ENCODE results near the gene RPL10A. TPM values are rescaled to one million over a fixed set of nuclear protein-coding genes. Genes with fewer than 3 reads are reported as not detected.

RPL10A gene
- total and polyA plus RNA-seq, 2 of the 8 experiments (the other 6 are each of a cell fraction or from before 2014, with no cell fraction given) = 1,893 to 2,948 TPM

DNA sequence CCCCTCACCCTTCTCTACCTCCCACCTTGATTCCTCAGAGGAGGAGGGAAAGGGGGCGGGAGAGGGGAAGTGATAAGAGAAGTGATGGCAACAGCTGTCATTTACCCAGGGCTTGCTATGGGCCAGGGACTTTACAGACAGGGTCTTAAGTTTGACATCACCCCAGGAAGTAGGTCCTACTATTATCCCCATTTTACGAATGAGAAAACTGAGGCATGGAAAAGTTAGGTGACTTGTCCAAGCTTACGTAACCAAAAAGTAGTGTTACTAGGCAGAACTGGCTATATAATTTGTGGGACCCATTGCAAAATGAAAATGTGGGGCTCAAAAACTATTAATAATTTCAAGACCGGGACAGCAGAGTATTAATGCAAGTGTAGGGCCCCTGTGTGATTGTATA lies 26.6 kb upstream of the RPL10A start:
- no peak overlapping the region for H3K4me2 ChIP-seq (ENCODE audit: insufficient read depth in 1 of 2, low read depth in 2 of 2, low read length in 2 of 2)
- H4K8ac ChIP-seq (ENCODE audit: extremely low read depth, insufficient read depth, low read length) = no peak overlapping the region
- H2AK5ac ChIP-seq (ENCODE audit: low read depth, low read length) = no peak overlapping the region
- no peak overlapping the region for H4K5ac ChIP-seq (ENCODE audit: insufficient read length, low read depth, low read length)
- H3K79me2 ChIP-seq (ENCODE audit: control insufficient read depth in 1 of 2, insufficient read depth in 2 of 2, low read length in 2 of 2) = no peaks in the 10 kb centered on the region
- ChIA-PET CTCF (ENCODE audit: partially characterized antibody) (interaction anchor here (0.9 to 3.0 kb wide), 5 partner anchors 16 to 146 kb away, joined by 3 to 7 read pairs (median 4); no protein-coding TSS in a partner anchor), POLR2A (ENCODE audit: partially characterized antibody) (interaction anchor here (1.2 kb wide), 1 partner anchor 12 kb away, joined by 3 read pairs; no protein-coding TSS in a partner anchor)
- no peaks in the 10 kb centered on the region for H3K27me3 ChIP-seq (replicated peaks in 1 of 4; ENCODE audit: control insufficient read depth in 3 of 4, extremely low read depth in 1 of 4, insufficient read depth in 3 of 4, low read length in 3 of 4)
- TF ChIP-seq EGR1 (IDR thresholded peaks at IDR 0.05; ENCODE audit: borderline replicate concordance, low read depth, low read length) (no peak), BRCA1 (IDR thresholded peaks at IDR 0.05; ENCODE audit: low read depth, low read length) (no peak), ZNF274 (IDR thresholded peaks at IDR 0.05; ENCODE audit: borderline replicate concordance, extremely low read depth, low read length) (no peak), TCF12 (IDR thresholded peaks at IDR 0.05; ENCODE audit: low read depth, low read length) (no peak), TAF1 (IDR thresholded peaks at IDR 0.05; ENCODE audit: low read depth, low read length) (no peak)
- TF ChIP-seq, protein P1, sequence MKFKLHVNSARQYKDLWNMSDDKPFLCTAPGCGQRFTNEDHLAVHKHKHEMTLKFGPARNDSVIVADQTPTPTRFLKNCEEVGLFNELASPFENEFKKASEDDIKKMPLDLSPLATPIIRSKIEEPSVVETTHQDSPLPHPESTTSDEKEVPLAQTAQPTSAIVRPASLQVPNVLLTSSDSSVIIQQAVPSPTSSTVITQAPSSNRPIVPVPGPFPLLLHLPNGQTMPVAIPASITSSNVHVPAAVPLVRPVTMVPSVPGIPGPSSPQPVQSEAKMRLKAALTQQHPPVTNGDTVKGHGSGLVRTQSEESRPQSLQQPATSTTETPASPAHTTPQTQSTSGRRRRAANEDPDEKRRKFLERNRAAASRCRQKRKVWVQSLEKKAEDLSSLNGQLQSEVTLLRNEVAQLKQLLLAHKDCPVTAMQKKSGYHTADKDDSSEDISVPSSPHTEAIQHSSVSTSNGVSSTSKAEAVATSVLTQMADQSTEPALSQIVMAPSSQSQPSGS (IDR thresholded peaks at IDR 0.05; ENCODE audit: low read length) = no peak
- H3K4me1 ChIP-seq (replicated peaks in 1 of 4; ENCODE audit: control insufficient read depth in 3 of 4, insufficient read depth in 4 of 4, low read length in 3 of 4) = no peaks in the 10 kb centered on the region
- H2BK12ac ChIP-seq (ENCODE audit: low read depth, low read length) = no peak overlapping the region
- no peak overlapping the region for H2BK5ac ChIP-seq (ENCODE audit: low read depth, low read length)
- no peak for DNase-seq (ENCODE audit: low read depth in 1 of 2, low spot score in 2 of 2)
- no peaks in the 10 kb centered on the region for H3K23me2 ChIP-seq (ENCODE audit: low read depth, low read length)
- H2AFZ ChIP-seq (ENCODE audit: low read length) = no peak overlapping the region
- H3K14ac ChIP-seq (ENCODE audit: insufficient read length) = no peak overlapping the region
- no peaks in the 10 kb centered on the region for H4K20me1 ChIP-seq (replicated peaks in 1 of 2; ENCODE audit: control insufficient read depth in 1 of 2, insufficient read depth in 2 of 2, low read length in 2 of 2)
- no peak overlapping the region for H3K23ac ChIP-seq (ENCODE audit: insufficient read length)
- H3K56ac ChIP-seq (replicated peaks; ENCODE audit: insufficient read length, low read depth, low read length) = no peak overlapping the region
- H3K36me3 ChIP-seq (ENCODE audit: control insufficient read depth in 2 of 4, insufficient read depth in 4 of 4, low read length in 3 of 4) = no peaks in the 10 kb centered on the region
- no peaks in the 10 kb centered on the region for H3K79me1 ChIP-seq (ENCODE audit: low read depth, low read length)
- no peak overlapping the region for H2BK120ac ChIP-seq (replicated peaks; ENCODE audit: low read depth, low read length)
- H2BK20ac ChIP-seq (ENCODE audit: low read length) = no peak overlapping the region
- no peak for FAIRE-seq
- H4K91ac ChIP-seq (replicated peaks; ENCODE audit: insufficient read length, low read length) = no peak overlapping the region
- WGBS, 2 experiments (ENCODE audit: extremely low coverage in 1 of 2, insufficient coverage in 1 of 2, insufficient read length in 1 of 2, insufficient replicate concordance in 2 of 2, low coverage in 1 of 2, low lambda C conversion rate in 2 of 2, missing lambda C conversion rate in 1 of 2) = 87% methylated on average over 4 of the region's 4 CpGs; no CpG with 5 or more reads in 1 of the 2 experiments
- H3K18ac ChIP-seq (ENCODE audit: extremely low read depth, low read length) = no peak overlapping the region
- no peak overlapping the region for H3K9ac ChIP-seq (replicated peaks in 1 of 4; ENCODE audit: extremely low read depth in 1 of 4, low read depth in 3 of 4, low read length in 3 of 4)
- H3K4me3 ChIP-seq (ENCODE audit: extremely low read depth in 1 of 4, insufficient read depth in 2 of 4, low read depth in 3 of 4, low read length in 4 of 4) = no peak overlapping the region
- no peak overlapping the region for H3K27ac ChIP-seq (ENCODE audit: low read depth, low read length)
- H2BK15ac ChIP-seq (ENCODE audit: low read length) = no peak overlapping the region
- H3K4ac ChIP-seq (replicated peaks; ENCODE audit: insufficient read length, low read depth, low read length) = no peak overlapping the region
- H3K9me3 ChIP-seq (ENCODE audit: insufficient read depth in 2 of 2, low read depth in 1 of 2, low read length in 1 of 2) = no peaks in the 10 kb centered on the region

Measured in H1 (cell line).